GM12878 (cell line): ENCODE measurements around the gene GRK2. TPM values are rescaled to one million over a fixed set of nuclear protein-coding genes. Genes with fewer than 3 reads are reported as not detected.

Experiments used
- EED ChIP-seq: sonication (generic); IDR thresholded peaks from 2 replicates; pipeline ENCODE4 v1.6.1; 2016; ENCODE audit warnings: antibody characterized with exemption, low read depth
- FOS ChIP-seq: IDR thresholded peaks from 3 replicates; pipeline ENCODE4 v1.6.1; 2011; ENCODE audit warnings: borderline replicate concordance; ENCODE audit not compliant: insufficient read length; ENCODE audit errors: extremely low read depth
- GATAD2B ChIP-seq: fragments of 450-650 bp; conservative IDR thresholded peaks from 2 replicates; pipeline ENCODE4 v1.6.1; 2017; ENCODE audit warnings: low read depth, mild to moderate bottlenecking, moderate library complexity
- MEF2A ChIP-seq: IDR thresholded peaks from 2 replicates; pipeline ENCODE4 v1.6.1; 2011; ENCODE audit warnings: low read depth, mild to moderate bottlenecking, low read length, moderate library complexity; ENCODE audit not compliant: insufficient read depth
- MEF2B ChIP-seq: fragments of 450-650 bp; IDR thresholded peaks from 2 replicates; pipeline ENCODE4 v1.6.1; 2018; ENCODE audit warnings: mild to moderate bottlenecking, moderate library complexity; ENCODE audit not compliant: partially characterized antibody, poor library complexity, severe bottlenecking
- MTA3 ChIP-seq: IDR thresholded peaks from 2 replicates; pipeline ENCODE4 v1.6.1; 2012; ENCODE audit warnings: low read length, inconsistent platforms, borderline replicate concordance
- MXI1 ChIP-seq: fragments of 150-350 bp; IDR thresholded peaks from 2 replicates; pipeline ENCODE4 v1.6.1; 2011; ENCODE audit warnings: low read depth, mild to moderate bottlenecking, inconsistent platforms, low read length, improper control_type of control experiment
- NBN ChIP-seq: fragments of 450-650 bp; IDR thresholded peaks from 2 replicates; pipeline ENCODE4 v1.6.1; 2016
- NFXL1 ChIP-seq: fragments of 450-650 bp; IDR thresholded peaks from 2 replicates; pipeline ENCODE4 v1.6.1; 2017; ENCODE audit warnings: antibody characterized with exemption, mild to moderate bottlenecking, borderline replicate concordance
- POLR2AphosphoS5 ChIP-seq: IDR thresholded peaks from 2 replicates; pipeline ENCODE4 v1.6.1; 2011; ENCODE audit warnings: mild to moderate bottlenecking, low read length, inconsistent platforms
- RCOR1 ChIP-seq: conservative IDR thresholded peaks from 2 replicates; pipeline ENCODE4 v1.6.1; 2012; ENCODE audit warnings: low read depth, low read length, improper control_type of control experiment
- SMAD5 ChIP-seq: IDR thresholded peaks from 2 replicates; pipeline ENCODE4 v1.6.1; 2016; ENCODE audit warnings: antibody characterized with exemption, low read depth
- SP1 ChIP-seq: IDR thresholded peaks from one replicate; pipeline ENCODE4 v1.6.1; 2011; ENCODE audit warnings: low read depth, low read length
- YY1 ChIP-seq: IDR thresholded peaks from 2 replicates; pipeline ENCODE4 v1.6.1; 2011; ENCODE audit warnings: low read depth, mild to moderate bottlenecking, low read length
- ZNF24 ChIP-seq: fragments of 450-650 bp; IDR thresholded peaks from 2 replicates; pipeline ENCODE4 v1.6.1; 2017; ENCODE audit warnings: antibody characterized with exemption, mild to moderate bottlenecking
- ZNF384 ChIP-seq: IDR thresholded peaks from 2 replicates; pipeline ENCODE4 v1.6.1; 2012; ENCODE audit warnings: low read depth, mild to moderate bottlenecking, low read length, improper control_type of control experiment, borderline replicate concordance
- polyA plus RNA-seq, 11 experiments: library from polyadenylated mRNA; depleted of rRNA in 4 of 11; unstranded in 6 of 11; stranded (reverse) in 5 of 11; fragments of >200 nt; fragmentation: Nextera tagmentation in 4 of 11; fragmentation: Illumina TruSeq in 1 of 11; extraction: Ambion mirVana in 4 of 11; extraction: Trizol in 1 of 11; gene quantifications; 1 replicate in 1 of 11; 2 replicates in 10 of 11; pipeline versions ENCODE4 v1.2.1 to v1.2.3, GENCODE V29; 2011 to 2016; ENCODE audit warnings: inconsistent platforms in 2 of 11, missing spikeins in 2 of 11, low read depth in 1 of 11
- total RNA-seq, 4 experiments: library from RNA; depleted of rRNA in 3 of 4; stranded (reverse); fragments of >200 nt in 3 of 4; fragmentation: Illumina TruSeq in 1 of 4; extraction: Trizol in 1 of 4; gene quantifications; 2 replicates each; pipeline versions ENCODE4 v1.2.1 to v1.2.3, GENCODE V29; 2013 to 2021
- TF ChIP-seq, protein P1 (sequence below): IDR thresholded peaks from 2 replicates; pipeline ENCODE4 v1.6.1; 2012; ENCODE audit warnings: low read depth, low read length, improper control_type of control experiment
- TF ChIP-seq, protein P2 (sequence below): fragments of 450-650 bp; IDR thresholded peaks from 2 replicates; pipeline ENCODE4 v1.6.1; 2016; ENCODE audit warnings: mild to moderate bottlenecking, moderate library complexity, borderline replicate concordance
- TF ChIP-seq, protein P3 (sequence below): fragments of 450-650 bp; IDR thresholded peaks from 2 replicates; pipeline ENCODE4 v1.6.1; 2018; ENCODE audit warnings: mild to moderate bottlenecking, low read depth, moderate library complexity; ENCODE audit not compliant: partially characterized antibody
- TF ChIP-seq, protein P4 (sequence below): IDR thresholded peaks from 2 replicates; pipeline ENCODE4 v1.6.1; 2011; ENCODE audit warnings: borderline replicate concordance, low read depth, mild to moderate bottlenecking, moderate library complexity, low read length; ENCODE audit not compliant: insufficient read depth, poor library complexity, severe bottlenecking

The GRK2 gene
- total and polyA plus RNA-seq, 10 of the 15 experiments (the other 5 are each of a cell fraction or from before 2014, with no cell fraction given) = 1.0 to 160 (median 66.1) TPM

DNA sequence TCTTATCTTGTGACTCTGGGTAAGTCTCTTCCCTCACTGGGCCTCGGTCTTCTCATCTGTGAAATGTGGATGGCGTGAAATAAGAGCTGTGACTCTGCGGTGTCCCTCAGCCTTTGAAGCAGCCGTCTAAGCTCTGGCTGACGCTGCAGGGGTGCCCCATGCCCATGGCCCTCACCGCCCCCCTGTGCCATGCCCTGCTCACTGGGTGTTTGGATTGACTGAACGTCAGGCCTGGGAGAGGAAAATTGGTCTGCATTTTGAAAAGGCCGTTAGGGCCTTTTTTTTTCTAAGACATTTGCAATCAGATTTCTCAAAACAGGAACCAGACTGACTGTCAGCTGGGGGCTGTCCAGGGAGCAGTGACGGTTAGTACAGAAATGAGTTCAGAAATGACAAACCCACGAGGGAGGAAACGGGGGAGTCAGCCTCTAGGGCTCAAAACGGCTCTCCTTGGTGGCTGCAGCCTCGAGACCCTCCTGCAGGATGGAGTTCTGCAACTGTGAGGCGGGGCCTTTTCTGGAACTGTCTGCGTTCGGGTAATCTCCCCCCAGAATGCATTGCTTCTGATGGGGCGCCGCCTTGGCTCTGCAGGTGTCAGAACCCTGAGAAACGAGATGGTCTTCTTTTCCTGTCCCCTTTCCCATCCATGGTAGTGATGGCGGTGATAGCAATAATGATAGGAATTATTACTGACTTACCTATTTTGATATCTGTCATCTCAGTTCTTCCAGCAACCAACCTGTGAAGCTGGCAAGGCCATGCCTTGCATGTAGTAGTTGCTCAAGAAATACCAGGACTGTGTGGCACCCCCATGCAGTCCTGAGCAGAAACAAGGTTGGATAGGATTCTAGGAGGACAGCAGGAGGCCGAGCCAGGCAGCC lies 2.0 kb downstream of the GRK2 start (continued):
- no peak for TF ChIP-seq MTA3
- TF ChIP-seq NFXL1 = no peak
- TF ChIP-seq EED = peak; percentile 86
- peak; percentile 69 for TF ChIP-seq MEF2B
- TF ChIP-seq, protein P1, sequence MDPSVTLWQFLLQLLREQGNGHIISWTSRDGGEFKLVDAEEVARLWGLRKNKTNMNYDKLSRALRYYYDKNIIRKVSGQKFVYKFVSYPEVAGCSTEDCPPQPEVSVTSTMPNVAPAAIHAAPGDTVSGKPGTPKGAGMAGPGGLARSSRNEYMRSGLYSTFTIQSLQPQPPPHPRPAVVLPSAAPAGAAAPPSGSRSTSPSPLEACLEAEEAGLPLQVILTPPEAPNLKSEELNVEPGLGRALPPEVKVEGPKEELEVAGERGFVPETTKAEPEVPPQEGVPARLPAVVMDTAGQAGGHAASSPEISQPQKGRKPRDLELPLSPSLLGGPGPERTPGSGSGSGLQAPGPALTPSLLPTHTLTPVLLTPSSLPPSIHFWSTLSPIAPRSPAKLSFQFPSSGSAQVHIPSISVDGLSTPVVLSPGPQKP = no peak
- TF ChIP-seq ZNF384 = peak; percentile 56; the same call in 1 of the 2 replicates
- TF ChIP-seq, protein P2, sequence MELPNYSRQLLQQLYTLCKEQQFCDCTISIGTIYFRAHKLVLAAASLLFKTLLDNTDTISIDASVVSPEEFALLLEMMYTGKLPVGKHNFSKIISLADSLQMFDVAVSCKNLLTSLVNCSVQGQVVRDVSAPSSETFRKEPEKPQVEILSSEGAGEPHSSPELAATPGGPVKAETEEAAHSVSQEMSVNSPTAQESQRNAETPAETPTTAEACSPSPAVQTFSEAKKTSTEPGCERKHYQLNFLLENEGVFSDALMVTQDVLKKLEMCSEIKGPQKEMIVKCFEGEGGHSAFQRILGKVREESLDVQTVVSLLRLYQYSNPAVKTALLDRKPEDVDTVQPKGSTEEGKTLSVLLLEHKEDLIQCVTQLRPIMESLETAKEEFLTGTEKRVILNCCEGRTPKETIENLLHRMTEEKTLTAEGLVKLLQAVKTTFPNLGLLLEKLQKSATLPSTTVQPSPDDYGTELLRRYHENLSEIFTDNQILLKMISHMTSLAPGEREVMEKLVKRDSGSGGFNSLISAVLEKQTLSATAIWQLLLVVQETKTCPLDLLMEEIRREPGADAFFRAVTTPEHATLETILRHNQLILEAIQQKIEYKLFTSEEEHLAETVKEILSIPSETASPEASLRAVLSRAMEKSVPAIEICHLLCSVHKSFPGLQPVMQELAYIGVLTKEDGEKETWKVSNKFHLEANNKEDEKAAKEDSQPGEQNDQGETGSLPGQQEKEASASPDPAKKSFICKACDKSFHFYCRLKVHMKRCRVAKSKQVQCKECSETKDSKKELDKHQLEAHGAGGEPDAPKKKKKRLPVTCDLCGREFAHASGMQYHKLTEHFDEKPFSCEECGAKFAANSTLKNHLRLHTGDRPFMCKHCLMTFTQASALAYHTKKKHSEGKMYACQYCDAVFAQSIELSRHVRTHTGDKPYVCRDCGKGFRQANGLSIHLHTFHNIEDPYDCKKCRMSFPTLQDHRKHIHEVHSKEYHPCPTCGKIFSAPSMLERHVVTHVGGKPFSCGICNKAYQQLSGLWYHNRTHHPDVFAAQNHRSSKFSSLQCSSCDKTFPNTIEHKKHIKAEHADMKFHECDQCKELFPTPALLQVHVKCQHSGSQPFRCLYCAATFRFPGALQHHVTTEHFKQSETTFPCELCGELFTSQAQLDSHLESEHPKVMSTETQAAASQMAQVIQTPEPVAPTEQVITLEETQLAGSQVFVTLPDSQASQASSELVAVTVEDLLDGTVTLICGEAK = no peak
- no peak for TF ChIP-seq FOS
- TF ChIP-seq GATAD2B = 0 out of 2 replicates have a peak, but pooled peaks have one; percentile 30
- TF ChIP-seq SP1 = no peak
- TF ChIP-seq, protein P3, sequence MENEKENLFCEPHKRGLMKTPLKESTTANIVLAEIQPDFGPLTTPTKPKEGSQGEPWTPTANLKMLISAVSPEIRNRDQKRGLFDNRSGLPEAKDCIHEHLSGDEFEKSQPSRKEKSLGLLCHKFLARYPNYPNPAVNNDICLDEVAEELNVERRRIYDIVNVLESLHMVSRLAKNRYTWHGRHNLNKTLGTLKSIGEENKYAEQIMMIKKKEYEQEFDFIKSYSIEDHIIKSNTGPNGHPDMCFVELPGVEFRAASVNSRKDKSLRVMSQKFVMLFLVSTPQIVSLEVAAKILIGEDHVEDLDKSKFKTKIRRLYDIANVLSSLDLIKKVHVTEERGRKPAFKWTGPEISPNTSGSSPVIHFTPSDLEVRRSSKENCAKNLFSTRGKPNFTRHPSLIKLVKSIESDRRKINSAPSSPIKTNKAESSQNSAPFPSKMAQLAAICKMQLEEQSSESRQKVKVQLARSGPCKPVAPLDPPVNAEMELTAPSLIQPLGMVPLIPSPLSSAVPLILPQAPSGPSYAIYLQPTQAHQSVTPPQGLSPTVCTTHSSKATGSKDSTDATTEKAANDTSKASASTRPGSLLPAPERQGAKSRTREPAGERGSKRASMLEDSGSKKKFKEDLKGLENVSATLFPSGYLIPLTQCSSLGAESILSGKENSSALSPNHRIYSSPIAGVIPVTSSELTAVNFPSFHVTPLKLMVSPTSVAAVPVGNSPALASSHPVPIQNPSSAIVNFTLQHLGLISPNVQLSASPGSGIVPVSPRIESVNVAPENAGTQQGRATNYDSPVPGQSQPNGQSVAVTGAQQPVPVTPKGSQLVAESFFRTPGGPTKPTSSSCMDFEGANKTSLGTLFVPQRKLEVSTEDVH = no peak
- TF ChIP-seq NBN = peak; percentile 83; the same call in 1 of the 2 replicates
- TF ChIP-seq MXI1 = peak; percentile 89
- 0 out of 2 replicates have a peak, but pooled peaks have one; percentile 63 for TF ChIP-seq POLR2AphosphoS5
- TF ChIP-seq MEF2A = 0 out of 2 replicates have a peak, but pooled peaks have one; percentile 56
- TF ChIP-seq, protein P4, sequence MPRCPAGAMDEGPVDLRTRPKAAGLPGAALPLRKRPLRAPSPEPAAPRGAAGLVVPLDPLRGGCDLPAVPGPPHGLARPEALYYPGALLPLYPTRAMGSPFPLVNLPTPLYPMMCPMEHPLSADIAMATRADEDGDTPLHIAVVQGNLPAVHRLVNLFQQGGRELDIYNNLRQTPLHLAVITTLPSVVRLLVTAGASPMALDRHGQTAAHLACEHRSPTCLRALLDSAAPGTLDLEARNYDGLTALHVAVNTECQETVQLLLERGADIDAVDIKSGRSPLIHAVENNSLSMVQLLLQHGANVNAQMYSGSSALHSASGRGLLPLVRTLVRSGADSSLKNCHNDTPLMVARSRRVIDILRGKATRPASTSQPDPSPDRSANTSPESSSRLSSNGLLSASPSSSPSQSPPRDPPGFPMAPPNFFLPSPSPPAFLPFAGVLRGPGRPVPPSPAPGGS = peak; percentile 53
- no peak for TF ChIP-seq SMAD5
- TF ChIP-seq YY1 = 0 out of 2 replicates have a peak, but pooled peaks have one; percentile 15
- 0 out of 2 replicates have a peak, but pooled peaks have one; percentile 80 for TF ChIP-seq RCOR1
- no peak for TF ChIP-seq ZNF24
